NCI-H1694 treated with DMSO at 0.1 percent for 48 hours (cell line): Measurements from ENCODE around the gene ITCH.
"Not testable (repeated sequence)": the region's sequence is repeated elsewhere in the genome, so short reads cannot be mapped to it uniquely, and the experiment has no call there.

Experiments used
- DNase-seq: peaks from one replicate; lab custom pipeline; 2025; lab: John Stamatoyannopoulos, UW

Gene ITCH

DNA sequence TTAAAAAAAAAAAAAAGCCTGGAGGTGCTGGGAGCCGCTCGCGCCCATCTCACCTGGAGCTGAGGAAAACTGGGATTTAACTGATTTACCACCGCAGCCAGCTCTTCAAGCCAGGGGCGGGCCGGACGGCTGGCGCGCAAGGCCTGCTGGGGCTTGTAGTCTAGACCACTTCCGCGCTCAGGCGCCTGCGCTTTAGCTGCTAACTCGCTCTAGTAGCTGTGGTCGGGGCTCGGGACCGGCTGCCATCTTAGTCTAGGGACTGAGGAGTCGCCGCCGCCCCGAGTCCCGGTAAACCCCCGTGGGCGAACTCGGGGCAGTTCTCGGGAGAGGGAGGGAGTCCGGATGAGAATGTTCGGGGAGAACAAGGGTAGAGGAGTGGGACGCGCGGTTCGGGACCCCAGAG lies at the start of gene ITCH:
Gene ITCH, plus strand, starts transcription at position 212 of the 403 bp plus-strand sequence. CDS start 30,539 bp downstream, outside the sequence.
- DNase-seq, result peak; percentile 79

DNA sequence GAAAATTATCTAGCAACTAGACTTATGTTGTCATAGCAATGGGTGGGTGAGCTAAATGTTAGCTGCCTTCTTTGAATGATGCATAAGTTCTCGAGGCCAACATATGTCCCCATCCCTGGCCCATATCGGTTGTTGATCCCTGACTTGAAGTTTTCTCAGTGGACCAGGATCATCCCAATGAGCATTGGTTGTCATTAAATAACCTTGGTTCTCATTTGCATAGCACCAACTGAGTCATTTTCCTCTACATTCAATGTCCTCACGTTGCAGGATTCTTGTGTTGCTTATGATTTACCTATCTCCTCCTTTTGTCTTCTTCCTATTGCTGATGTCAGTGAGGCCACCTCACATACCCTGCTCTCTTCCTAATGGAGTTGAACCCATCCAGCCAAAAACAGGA lies 47.8 kb upstream of the ITCH start:
- no peak for DNase-seq

DNA sequence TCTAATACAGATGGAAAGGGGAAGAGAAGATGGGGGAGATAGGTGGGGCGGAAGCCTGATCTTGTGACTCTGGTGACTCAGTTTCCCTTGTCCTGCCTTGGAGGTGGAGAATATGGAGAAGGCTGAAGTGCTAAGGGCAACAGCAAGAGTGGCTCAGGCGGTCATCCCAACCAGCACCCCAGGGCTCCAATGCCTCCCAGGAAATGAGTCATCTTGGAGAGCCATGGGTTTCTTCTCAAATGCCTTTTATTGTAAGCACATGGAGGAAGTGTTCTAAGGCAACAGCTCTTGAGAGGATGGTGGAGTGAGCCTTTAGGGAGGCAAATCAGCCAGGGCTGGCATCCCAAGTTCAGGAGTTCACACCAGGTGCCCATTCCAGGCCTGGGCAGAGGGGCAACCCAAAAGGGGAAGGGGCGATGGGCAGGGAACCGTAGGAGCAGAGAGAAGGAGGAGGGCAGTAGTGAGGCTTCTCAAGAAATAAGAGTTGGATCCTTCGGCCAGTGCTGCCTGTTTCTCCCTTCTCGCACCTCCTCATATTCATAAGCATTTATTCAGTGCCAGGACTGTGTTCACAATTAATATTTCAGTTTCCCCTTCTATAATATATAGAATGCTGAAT lies 46.8 kb upstream of the ITCH start:
- no peak for DNase-seq

DNA sequence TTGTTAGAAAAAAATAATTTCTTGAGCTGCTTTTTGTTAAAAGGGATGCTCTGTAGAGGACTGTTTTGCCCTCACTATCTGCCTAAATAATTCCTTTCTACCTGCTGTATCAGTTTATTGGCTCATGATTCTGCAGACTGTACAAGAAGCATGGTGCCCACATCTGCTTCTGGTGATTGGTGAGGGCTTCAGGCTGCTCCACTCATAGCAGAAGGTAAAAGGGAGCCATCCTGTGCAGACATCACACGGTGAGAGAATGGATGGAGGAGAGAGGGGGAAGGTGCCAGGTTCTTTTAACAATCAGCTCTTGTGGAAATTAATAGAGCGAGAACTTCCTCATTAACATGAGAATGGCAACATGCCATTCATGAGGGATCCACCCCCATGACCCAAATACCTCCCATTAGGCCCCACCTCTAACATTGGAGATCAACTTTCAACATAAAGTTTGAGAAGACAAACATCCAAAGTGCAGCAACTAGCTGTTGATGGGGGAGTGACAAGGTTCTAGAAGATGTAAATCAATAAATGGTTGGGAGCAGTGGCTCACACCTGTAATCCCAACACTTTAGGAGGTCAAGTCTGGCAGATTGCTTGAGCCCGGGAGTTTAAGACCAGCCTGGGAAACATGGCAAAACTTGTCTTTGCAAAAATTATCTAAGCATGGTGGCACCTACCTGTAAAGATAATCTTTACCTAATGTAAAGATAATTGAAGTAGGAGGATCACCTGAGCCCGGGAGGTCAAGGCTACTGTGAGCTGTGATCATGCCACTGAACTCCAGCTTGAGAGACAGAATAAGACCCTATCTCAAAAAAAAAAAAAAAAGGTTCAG lies 44.2 kb upstream of the ITCH start:
- DNase-seq, result no peak

DNA sequence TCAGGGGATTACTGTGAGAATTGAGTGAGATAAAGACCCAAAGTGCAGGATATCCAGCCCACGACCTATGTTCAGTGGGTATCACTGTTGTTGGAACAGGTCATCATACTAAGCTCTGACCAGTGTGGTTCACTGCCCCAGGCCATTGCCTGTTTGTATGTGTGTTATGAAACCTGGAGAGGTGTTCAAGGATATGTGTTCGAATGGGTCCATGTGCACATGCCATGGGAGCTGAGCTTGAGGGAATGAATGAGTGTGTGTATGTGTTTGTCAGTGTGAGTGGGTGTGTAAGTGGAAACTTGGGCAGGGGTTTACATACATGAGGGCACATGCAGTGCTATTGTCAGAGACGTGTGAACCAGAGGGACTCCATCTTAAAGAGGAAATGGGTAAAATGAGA lies 42.2 kb upstream of the ITCH start:
- no peak for DNase-seq

DNA sequence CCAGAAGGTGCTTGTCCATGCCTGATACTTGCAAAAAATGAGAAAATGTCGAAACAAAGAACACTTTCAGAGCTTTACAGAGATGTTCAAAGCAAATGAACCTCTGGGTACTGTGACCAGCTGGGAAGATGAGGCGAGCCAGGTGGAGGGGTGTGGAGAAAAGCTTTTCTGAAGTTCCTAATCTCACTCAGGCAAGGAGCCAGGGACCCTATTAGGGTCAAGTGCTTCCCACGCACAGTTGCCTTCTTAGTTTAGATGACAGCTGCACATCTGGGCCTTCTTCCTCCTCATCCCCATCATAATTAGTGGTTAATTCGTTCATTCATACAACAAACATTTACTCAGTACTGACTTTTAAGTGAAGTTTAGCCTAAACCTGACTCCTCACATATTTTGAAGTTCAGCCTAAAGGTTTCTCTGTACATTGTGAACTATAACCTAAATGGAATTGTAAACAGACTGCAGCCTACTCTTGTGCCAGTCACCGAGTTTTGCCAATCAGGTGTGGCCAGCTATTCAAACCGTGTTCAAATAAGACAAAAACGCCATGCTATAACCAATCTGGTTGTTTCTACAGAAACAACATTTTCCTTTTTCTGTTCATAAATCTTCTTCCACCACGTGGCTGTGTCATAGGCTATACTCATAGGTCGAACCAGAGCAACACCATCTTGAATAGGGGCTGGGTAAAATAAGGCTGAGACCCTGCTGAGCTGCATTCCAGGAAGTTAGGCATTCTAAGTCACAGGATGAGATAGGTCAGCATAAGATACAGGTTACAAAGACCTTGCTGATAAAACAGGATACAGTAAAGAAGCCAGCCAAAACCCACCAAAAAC lies 40.6 kb upstream of the ITCH start:
- no peak for DNase-seq

DNA sequence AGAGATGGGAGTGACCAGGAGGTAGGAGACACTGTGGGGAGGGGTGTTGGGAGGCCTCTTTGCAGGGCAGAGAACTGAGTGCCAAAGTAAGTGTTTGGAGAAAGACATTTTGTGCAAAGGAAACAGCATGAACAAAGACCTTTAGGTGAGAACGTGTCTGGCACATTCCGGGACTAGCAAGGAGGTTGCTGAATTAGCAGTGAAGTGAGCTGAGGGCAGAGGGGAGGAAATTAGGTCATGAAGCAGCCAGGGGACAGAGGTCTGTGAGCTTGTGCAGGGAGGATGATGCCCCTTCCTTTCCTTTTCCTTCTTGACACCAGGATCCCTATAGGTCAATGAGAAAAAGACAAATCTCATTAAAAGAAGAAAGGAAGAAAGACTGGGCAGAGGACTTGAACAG lies 38.5 kb upstream of the ITCH start:
- no peak for DNase-seq

DNA sequence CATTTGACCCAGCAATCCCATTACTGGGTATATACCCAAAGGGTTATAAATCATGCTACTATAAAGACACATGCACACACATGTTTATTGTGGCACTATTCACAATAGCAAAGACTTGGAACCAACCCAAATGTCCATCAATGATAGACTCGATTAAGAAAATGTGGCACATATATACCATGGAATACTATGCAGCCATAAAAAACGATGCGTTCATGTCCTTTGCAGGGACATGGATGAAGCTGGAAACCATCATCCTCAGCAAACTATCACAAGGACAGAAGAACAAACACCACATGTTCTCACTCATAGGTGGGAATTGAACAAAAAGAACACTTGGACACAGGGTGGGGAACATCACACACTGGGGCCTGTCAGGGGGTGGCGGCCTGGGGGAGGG lies 34.9 kb upstream of the ITCH start:
- DNase-seq, result not testable (repeated sequence)

DNA sequence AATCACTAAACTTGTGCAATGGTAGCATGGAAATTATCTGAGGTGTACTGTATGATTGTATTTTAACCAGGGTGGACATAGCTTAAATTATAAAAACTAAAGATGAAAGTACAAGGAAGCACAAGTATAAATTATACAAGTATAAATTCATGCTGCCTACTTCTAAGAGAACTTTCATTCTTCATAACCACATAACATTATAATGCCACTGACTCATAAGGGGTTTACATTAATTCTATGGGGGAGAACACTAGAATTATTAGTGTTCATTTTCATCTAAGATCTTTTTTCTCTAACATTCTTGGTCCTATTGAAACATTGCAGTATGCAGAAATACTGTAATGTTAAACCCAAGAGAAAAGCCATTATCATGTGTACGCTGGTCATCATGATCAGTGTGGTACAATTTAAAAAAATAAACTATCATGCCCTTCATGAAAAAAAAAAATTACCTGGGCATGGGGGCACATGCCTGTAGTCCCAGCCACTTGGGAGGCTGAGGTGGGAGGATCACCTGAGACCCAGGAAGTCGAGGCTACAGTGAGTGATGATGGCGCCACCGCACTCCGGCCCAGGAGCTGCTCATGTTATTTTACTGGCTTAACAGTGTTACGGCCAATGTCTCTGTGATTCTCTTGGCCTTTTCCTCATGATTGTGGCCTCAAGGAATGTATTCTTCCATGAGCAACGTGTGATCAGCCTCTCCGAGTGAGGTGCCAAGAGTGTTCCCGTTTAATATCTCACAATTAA lies 34.0 kb upstream of the ITCH start:
- no peak for DNase-seq

DNA sequence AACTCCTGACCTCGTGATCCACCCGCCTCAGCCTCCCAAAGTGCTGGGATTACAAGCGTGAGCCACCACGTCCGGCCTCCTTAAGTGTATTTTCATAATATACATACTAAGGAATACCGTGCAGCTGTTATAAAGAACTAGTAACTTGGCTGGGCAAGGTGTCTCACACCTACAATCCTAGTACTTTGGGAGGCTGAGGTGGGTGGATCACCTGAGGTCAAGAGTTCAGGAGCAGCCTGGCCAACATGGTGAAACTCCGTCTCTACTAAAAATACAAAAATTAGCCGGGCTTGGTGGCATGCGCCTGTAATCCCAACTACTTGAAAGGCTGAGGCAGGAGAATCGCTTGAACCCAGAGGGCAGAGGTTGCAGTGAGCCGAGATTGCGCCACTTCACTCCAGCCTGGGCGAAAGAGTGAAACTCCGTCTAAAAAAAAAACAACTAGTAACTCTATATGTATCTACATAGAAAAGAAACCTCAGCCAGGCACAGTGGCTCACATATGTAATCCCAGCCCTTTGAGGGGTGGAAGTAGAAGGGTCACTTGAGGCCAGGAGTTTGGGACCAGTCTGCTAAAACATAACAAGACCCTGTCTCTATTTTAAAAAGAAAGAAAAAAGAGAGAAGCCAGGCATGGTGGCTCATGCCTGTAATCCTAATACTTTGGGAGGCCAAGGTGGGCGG lies 32.1 kb upstream of the ITCH start:
- DNase-seq, result not testable (repeated sequence)

DNA sequence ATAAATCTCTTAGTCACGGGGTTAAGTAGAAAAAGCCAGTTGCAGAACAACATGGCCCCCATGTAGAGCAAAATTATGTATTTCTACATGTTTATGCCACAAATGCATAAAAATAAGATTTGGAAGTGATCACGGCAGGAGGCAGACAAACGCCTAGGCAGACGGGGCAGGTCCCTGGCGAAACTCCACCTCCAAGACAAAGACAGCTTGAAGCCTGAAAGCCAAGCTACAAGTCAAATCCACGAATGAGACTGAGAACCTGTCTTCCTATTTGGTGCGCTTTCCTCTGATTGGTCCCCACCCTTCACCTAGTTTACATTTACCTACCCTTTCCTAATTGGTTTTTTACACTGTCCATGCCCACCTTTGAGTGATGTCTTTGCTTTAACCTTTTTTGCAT lies 31.2 kb upstream of the ITCH start:
- no peak for DNase-seq

DNA sequence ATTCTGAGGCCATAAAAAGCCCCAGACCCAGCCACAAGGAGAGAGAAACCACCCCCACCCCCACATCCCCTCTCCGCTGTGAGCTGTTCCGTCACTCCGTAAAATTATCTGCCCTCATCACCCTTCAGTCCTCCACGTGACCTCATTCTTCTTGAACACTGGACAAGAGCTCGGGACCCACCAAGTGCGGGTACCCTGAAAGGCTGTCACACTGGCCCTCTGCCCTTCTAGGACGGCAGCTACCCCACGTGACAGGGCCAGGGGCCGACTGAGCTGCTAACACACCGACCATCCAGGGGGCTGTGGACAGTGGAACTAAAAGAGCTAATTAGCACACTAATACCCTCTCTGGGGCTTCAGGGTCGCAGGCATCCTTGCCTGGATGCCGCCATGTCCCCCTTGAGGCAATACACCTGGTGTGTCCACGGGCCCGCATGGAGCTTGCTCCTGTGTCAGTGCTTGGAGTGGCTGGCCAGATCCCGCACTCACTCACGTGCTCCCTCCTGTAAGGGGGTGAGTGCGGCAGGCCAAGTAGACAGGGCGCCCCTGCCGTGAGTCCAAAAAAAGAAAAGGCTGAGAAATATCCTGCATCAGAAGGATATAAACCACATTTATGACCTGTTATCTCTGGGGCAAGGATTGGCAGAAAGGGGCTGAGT lies 30.7 kb upstream of the ITCH start:
- no peak for DNase-seq

DNA sequence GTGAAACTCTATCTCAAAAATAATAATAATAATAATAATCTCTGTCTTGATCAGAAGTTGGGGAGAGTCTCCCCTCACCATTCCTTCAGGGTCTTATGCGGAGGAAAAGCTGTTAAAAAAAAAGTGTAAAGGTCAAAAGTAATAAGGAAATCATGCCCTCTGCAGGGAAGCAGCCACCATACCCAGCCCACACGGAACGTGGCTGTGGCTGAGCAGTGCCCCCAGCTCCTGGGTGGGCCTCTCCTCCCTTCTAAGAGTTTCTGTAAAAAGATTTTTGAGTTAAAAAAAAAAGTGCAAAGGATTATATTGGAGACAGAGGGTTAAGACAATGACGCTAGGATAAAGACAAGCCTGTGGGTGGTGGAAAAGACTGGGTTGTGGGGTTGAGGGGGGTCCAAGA lies 29.3 kb upstream of the ITCH start:
- no peak for DNase-seq

DNA sequence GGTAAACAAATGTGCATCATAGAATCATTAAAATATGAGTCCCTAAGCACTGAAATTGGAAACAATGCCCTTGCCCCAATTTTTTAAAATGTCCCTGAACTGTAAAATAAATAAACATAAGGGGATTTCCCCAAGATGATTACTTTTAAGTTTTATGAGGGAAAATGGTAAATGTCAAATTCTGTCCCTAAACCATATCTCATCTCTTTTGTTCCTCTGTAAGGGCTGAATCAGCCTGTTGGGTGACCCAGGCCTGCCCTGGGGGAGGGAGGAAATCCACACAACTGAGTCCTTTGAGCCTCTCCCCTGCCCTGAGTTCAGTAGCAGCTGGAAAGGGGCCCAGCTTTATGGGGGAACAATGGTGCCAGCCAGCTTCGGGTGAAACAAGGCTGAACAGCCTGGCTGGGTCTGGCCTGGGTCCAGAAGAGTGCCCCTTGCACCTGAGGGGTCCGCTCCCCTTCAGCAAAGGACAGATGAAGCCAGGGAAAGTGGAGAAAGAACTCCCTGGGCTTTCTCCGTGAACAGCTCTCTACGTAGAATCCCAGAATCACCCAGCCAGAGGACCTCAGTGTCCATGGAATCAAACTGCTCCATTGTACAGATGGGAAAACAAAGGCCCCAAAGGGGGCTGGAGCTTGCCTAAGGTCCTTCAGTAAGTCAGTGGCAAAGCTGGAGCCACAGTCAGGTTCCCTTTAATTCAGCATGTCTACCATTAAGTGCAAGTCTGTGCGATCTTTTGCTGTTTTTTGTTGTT lies 28.2 kb upstream of the ITCH start:
- no peak for DNase-seq

DNA sequence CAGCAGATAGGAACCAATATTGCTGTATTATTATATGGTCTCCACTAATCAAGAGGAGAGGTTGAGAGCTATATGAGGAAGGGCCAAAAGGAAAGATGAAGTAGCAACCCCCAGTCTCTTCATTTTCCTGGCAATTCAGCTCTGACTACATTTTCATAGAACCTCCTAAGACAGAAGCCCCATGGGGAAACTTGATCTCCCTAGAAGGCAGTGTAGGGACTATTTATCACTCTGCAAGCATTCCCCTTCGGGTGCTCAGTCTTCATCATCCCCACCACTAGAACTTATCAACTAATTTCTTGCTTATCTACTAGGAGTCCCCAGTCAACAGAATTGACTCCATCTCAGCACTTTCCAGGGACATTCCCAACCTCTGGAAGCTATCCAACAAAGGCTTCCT lies 25.5 kb upstream of the ITCH start:
- DNase-seq, result no peak

DNA sequence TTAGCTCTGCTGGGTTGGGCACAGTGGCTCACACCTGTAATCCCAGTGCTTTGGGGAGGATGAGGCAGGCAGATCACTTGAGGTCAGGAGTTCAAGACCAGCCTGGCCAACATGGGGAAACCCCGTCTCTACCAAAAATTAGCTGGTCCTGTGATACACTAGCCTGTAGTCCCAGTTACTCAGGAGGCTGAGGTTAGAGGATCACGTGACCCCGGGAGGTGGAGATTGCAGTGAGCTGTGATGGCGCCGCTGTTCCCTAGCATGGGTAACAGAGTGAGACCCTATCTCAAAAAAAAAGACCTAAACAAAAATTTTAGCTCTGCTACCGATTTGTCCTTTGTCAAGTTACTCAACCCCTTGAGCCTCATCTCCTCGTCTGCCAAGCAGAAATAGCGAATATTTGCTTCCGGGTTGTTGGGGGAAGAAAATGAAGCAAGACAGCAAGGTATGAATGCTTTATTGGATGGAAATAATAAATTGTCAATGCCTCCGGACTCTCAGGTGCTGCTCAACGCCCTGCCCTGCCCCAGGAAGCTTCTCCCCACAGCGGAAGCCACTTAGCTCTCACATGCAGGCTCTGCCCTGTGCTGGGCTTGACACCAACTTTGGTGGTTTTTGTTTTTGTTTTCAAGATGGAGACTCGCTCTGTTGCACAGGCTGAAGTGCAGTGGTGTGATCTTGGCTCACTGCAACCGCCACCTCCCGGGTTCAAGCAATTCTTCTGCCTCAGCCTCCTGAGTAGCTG lies 24.9 kb upstream of the ITCH start:
- DNase-seq, result no peak

DNA sequence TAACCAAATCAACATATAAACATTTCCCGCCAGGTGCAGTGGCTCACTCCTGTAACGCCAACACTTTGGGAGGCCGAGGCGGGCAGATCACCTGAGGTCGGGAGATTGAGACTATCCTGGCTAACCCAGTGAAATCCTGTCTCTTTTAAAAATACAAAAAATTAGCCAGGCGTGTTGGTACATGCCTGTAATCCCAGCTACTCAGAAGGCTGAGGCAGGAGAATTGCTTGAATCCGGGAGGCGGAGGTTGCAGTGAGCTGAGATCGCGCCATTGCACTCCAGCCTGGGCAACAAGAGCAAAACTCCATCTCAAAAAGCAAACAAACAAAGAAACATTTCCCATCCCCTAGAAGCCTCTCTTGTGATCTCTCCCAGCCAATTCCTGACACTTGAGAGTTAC lies 22.3 kb upstream of the ITCH start:
- DNase-seq, result not testable (repeated sequence)

DNA sequence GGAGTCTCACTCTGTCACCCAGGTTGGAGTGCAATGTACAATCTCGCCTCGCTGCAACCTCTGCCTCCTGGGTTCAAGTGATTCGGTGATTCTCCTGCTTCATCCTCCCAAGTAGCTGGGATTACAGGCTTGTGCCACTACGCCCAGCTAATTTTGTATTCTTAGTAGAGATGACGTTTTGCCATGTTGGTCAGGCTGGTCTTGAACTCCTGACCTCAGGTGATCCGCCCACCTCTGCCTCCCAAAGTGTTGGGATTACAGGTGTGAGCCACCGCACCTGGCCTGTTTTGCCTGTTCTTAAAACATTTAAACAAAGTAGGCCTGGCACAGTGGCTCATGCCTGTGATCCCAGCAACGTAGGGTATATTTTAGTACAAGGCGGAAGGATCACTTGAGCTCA lies 21.9 kb upstream of the ITCH start:
- DNase-seq, result not testable (repeated sequence)

DNA sequence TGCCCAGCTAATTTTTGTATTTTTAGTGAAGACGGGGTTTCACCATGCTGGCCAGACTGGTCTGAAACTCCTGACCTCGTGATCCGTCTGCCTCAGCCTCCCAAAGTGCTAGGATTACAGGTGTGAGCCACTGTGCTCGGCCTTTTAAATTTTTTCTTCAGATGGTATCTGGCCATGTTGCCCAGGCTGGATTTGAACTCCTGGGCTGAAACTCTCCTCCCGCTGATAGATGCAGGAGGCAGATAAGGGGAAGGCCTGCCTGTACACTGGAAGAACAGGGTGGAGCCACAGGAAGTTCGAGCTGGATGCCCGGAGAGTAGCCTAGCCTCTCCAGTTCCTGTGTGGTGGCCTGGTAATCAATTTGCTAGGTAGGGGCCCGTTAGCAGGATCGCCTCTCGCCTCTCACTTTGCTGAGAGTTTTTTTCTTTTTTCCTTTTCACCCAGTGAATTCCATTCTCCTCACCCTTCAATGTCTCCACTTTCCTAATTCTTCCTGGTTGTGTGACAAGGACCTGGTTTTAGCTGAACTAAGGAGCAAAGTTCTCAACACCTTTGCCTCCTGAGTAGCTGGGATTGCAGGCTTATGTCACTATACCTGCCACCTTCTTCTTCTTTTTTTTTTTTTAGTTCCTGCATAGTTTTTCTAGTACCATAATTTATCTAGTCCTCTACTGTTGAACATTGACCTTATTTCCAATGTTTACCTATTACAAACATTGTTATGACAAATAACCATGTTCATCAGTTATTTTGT lies 19.4 kb upstream of the ITCH start:
- DNase-seq, result no peak
